T-helper 22 cell (primary cell): ENCODE measurements around the gene SCIN.
"Not testable (repeated sequence)": the region's sequence is repeated elsewhere in the genome, so short reads cannot be mapped to it uniquely, and the experiment has no call there.

Experiments used
- DNase-seq: peaks from one replicate; pipeline ENCODE4 v3.0.0-alpha.2; 2020; ENCODE audit warnings: low read depth

SCIN gene

DNA sequence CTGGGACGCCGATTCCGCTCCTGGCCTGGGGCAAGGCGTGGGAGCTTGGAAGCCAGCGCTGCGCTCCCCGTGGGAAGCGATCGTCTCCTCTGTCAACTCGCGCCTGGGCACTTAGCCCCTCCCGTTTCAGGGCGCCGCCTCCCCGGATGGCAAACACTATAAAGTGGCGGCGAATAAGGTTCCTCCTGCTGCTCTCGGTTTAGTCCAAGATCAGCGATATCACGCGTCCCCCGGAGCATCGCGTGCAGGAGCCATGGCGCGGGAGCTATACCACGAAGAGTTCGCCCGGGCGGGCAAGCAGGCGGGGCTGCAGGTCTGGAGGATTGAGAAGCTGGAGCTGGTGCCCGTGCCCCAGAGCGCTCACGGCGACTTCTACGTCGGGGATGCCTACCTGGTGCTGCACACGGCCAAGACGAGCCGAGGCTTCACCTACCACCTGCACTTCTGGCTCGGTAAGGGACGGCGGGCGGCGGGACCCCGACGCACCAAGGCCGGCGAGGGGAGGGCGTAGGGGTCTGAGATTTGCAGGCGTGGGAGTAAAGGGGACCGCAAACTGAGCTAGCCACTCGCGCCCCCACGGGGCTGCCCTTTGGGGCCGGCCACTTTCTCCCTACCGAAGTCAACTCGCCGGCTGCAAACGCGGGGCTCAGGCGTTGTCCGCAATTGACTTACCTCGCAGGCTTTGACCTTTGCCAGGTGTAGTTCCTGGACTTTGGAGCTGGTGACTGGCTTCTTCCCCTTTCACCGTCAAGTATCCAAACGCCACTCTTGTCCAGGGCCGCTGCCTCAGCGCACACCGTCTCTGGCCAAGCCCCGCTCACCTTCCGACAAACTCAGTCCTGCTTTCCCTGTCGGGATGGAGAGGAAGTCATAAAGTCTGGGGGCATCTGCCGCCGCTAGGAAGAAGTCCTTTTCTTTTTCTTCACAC, at the start of gene SCIN:
SCIN (plus strand) TSS at position 187 of the 928 bp plus-strand sequence; CDS start at position 254, 67 bp downstream.
- DNase-seq = no peak

- no peak for DNase-seq
These were observed 45.6 kb upstream of the SCIN start for GRCh38 chr7:12524794-12525386.

- not testable (repeated sequence) for DNase-seq
These were observed 43.8 kb upstream of the SCIN start for GRCh38 chr7:12526693-12527092.

DNA sequence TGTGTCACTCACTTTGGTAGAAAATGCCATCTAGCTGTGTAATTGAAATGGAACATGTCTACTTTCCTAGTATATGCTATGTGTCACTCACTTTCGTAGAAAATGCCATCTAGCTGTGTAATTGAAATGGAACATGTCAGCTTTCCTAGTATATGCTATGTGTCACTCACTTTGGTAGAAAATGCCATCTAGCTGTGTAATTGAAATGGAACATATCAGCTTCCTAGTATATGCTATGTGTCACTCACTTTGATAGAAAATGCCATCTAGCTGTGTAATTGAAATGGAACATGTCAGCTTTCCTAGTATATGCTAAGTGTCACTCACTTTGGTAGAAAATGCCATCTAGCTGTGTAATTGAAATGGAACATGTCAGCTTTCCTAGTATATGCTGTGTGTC, 42.9 kb upstream of the SCIN start:
- not testable (repeated sequence) for DNase-seq

- DNase-seq = no peak
These were observed 40.4 kb upstream of the SCIN start for GRCh38 chr7:12529971-12530710.

- no peak for DNase-seq
These were observed 38.7 kb upstream of the SCIN start for GRCh38 chr7:12531784-12532183.

DNA sequence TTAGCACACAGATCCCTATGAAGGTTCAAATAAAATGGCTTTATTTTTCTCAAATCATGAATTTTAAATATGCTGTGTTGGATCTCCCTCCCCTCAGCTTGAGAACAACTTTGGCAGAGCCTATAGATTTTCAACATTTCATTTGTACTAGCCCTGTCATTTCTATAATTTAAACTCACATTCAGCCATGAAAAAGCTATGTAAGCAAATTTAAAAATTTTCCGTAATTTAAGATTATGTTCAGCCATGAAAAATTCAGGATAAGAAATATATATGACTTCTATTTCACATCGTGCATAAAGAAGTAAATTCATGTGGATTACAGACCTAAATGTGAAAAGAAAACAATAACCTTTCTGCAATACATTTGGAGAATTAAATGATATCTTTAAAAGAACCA, 36.5 kb upstream of the SCIN start:
- DNase-seq = no peak

- no peak for DNase-seq
These were observed 30.8 kb upstream of the SCIN start for GRCh38 chr7:12539681-12540080.

GRCh38 chr7:12540850-12541249, 29.7 kb upstream of the SCIN start:
- DNase-seq = no peak

GRCh38 chr7:12543586-12543985, 26.9 kb upstream of the SCIN start:
- no peak for DNase-seq

DNA sequence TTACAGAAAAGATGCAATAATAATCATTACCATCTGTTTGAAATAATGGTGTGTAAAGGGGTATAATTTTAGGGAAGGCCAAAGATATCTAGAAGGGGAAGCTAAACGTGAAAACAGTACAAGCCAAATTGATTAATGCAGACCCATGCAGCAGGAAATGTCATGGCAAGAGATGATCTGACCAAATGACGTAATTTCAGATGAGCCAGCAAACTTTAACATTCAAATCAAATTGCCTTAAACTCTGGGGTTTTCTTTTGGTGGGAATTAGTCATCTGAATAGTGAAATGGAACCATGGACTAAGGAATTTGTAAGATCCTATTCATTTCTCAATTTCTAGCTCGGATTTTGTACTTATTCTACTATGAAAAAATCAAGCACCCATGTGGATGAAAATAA, 21.4 kb upstream of the SCIN start:
- no peak for DNase-seq

DNA sequence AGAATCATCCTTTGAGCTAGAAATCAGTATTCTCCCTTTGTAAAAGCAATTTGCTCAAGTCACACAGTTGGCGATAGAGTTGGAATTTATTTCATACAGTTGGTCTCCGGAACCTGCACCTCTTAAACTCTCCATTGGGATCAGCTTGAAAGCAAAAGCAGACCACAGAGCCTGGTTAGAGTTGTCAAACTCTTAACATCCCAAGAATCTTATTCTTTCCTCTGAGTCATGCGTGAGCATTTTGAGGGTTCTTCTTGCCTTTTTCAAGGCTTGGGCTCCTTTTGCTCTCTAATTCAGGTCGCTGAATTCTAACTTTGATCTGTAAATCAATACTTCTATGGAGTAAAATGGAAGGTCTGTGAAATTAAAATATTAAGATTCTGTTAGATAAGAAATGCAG, 19.6 kb upstream of the SCIN start:
- DNase-seq = no peak

GRCh38 chr7:12552876-12553275, 17.6 kb upstream of the SCIN start:
- DNase-seq = no peak

DNA sequence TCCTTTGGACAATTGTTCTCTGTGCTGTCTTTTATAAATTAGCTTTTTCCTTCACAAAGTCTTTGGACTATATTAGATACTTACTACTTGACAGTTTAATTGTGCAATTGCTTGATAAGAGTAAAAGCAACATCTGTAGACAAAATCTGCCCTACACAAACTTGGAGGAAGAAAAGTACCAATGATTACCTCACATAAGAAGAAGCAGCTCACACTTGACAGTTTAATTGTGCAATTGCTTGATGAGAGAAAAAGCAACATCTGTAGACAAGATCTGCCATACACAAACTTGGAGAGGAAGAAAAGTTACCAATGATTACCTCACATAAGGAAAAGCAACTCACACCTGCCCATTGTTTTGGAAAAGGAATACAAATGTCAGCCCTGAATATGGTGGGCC, 17.1 kb upstream of the SCIN start:
- DNase-seq = no peak

GRCh38 chr7:12554351-12554750, 16.2 kb upstream of the SCIN start:
- no peak for DNase-seq

DNA sequence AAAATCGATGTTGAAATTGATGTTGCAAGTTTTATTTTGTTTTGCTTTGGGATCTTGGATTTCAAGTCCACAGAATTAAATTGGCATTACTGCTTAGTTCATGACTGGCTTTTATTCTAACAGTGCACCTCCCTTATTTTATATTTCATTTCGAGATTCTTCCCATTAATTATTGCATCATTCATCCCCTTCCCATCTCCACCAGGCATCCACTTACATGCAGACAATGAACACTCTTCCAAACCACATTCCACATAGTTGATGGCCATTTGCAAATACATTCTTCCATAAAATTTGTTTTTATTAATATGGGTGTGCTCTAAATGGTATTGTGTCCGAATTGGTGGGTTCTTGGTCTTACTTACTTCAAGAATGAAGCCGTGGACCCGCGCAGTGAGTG, 15.6 kb upstream of the SCIN start:
- no peak for DNase-seq

DNA sequence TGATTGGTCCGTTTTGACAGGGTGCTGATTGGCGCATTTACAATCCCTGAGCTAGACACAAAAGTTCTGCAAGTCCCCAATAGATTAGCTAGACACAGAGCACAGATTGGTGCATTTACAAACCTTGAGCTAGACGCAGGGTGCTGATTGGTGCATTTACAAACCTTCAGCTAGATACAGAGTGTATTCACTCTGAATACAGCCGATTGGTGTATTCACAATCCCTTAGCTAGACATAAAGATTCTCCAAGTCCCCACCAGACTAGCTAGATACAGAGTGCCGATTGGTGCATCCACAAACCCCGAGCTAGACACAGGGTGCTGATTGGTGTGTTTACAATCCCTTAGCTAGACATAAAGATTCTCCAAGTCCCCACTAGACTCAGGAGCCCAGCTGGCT, 14.8 kb upstream of the SCIN start:
- not testable (repeated sequence) for DNase-seq

- not testable (repeated sequence) for DNase-seq
These were observed 14.3 kb upstream of the SCIN start for GRCh38 chr7:12556139-12556792.

GRCh38 chr7:12557282-12557681, 13.2 kb upstream of the SCIN start:
- no peak for DNase-seq

DNA sequence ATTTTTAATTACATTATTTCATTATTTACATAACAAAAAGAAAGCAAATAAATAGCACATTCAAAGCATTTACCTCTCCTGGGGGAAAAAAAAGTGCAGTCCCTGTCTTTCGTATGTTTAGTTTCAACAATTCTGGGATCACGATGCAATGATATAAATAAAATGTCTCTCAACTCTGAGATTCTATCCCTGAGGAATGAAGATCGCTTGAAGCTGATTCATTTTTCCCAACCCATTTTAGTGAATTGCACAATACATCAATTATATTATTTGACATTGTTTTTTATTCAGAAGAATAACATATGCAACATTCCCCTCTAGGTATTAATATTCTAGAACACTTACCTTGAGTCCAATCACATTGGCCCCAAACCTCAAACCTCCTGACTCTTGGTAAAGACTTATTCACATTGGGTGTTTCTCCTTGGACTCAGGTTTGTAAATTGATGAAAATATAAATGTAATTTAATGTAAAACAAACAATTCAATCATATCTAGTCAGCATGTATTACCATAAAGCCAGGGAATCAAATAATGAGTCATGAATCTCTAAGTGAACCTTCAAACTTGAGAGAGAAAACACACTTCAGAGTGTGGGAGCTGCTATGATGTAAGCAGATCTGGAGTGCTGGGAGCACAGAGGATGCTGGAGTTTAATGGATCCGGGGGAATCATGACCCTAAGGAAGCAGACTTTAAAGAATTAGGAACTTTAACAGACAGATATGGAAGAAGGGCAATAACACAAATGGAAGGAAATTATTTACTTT, 5.3 kb upstream of the SCIN start:
- DNase-seq = no peak

- DNase-seq = no peak
These were observed 4.6 kb upstream of the SCIN start for GRCh38 chr7:12565873-12566272.

DNA sequence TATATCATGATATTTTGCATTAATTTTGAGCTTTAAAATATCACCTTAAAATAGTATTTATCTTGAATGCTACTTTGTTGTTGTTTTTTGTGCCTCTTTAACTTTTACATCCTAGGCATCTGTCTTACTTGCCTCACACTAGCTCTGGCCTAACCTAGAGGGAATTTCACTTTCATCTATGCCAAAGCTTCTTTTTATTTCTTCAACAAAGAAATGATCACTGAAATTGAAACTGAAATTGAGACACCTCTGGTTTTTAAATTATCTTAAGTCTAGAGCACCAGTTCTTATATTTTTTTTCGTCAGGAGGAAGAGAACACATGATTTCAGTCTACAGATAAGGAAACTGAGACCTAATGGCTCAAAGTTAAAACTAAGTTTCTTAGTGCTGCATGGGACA, 3.5 kb upstream of the SCIN start:
- no peak for DNase-seq
